Activated CD4-positive, alpha-beta T cell treated with anti-CD3 and anti-CD28 coated beads, Interleukin-2, Interleukin-6, amounts not matched to agents 100 ng/mL and 50 ng/mL, durations not matched to agents 16 hours and 8 hours (primary cell): Measurements from ENCODE around the gene ZDHHC4.
"Not testable (repeated sequence)": the region's sequence is repeated elsewhere in the genome, so short reads cannot be mapped to it uniquely, and the experiment has no call there.

Experiments used
- DNase-seq: peaks from one replicate; pipeline ENCODE4 v3.0.0-alpha.2; 2020

The ZDHHC4 gene

GRCh38 chr7:6608081-6608480 is 30.8 kb downstream of the ZDHHC4 start:
- DNase-seq = no peak

GRCh38 chr7:6608794-6609193 is 31.5 kb downstream of the ZDHHC4 start:
- no peak for DNase-seq

- no peak for DNase-seq
These were observed 35.6 kb downstream of the ZDHHC4 start for GRCh38 chr7:6612819-6613218.

GRCh38 chr7:6613706-6614105 is 36.5 kb downstream of the ZDHHC4 start:
- no peak for DNase-seq

- no peak for DNase-seq
These were observed 37.9 kb downstream of the ZDHHC4 start, which contains the start of gene ZNF853 for GRCh38 chr7:6614953-6615722. Gene ZNF853, plus strand, starts transcription at chr7:6615610. Its CDS starts 565 bp downstream, at chr7:6616175.

- DNase-seq = no peak
These were observed 38.7 kb downstream of the ZDHHC4 start for GRCh38 chr7:6615723-6616555.

GRCh38 chr7:6616854-6617643 is 39.8 kb downstream of the ZDHHC4 start:
- DNase-seq = no peak

GRCh38 chr7:6618621-6619020 is 41.4 kb downstream of the ZDHHC4 start:
- DNase-seq = no peak

GRCh38 chr7:6619961-6620360 is 42.7 kb downstream of the ZDHHC4 start:
- no peak for DNase-seq

- no peak for DNase-seq
These were observed 44.2 kb downstream of the ZDHHC4 start for GRCh38 chr7:6621195-6622133.

- no peak for DNase-seq
These were observed 45.0 kb downstream of the ZDHHC4 start for GRCh38 chr7:6622134-6622710.

GRCh38 chr7:6623589-6624245 is 46.5 kb downstream of the ZDHHC4 start:
- no peak for DNase-seq

GRCh38 chr7:6624246-6624611 is 47.0 kb downstream of the ZDHHC4 start:
- DNase-seq = no peak

GRCh38 chr7:6628045-6628444 is 50.8 kb downstream of the ZDHHC4 start:
- DNase-seq = no peak

- no peak for DNase-seq
These were observed 53.0 kb downstream of the ZDHHC4 start for GRCh38 chr7:6630007-6630849.

GRCh38 chr7:6631605-6632004 is 54.4 kb downstream of the ZDHHC4 start:
- DNase-seq = no peak

GRCh38 chr7:6634021-6634420 is 56.8 kb downstream of the ZDHHC4 start:
- no peak for DNase-seq

- DNase-seq = not testable (repeated sequence)
These were observed 57.7 kb downstream of the ZDHHC4 start for GRCh38 chr7:6634971-6635370.

GRCh38 chr7:6636741-6637543 is 59.7 kb downstream of the ZDHHC4 start, which contains the start of gene ZNF316:
Gene ZNF316, plus strand, starts transcription at chr7:6637318. Its CDS starts 5,092 bp downstream, at chr7:6642410.
- DNase-seq = peak; percentile 68
